Measurements from ENCODE around the gene ARHGEF12. TPM values are rescaled to one million over a fixed set of nuclear protein-coding genes. Genes with fewer than 3 reads are reported as not detected.

The ARHGEF12 gene
- total and polyA plus RNA-seq, 5 donors from 2014 or later: 3.2 to 29.7 (median 6.3) TPM

GRCh38 chr11:120441592-120441991 lies 105.4 kb downstream of the ARHGEF12 start:
- H3K4me1 ChIP-seq (ENCODE audit: control insufficient read depth, insufficient read depth, low read length, poor library complexity, severe bottlenecking): no peaks in the 10 kb centered on the region

DNA sequence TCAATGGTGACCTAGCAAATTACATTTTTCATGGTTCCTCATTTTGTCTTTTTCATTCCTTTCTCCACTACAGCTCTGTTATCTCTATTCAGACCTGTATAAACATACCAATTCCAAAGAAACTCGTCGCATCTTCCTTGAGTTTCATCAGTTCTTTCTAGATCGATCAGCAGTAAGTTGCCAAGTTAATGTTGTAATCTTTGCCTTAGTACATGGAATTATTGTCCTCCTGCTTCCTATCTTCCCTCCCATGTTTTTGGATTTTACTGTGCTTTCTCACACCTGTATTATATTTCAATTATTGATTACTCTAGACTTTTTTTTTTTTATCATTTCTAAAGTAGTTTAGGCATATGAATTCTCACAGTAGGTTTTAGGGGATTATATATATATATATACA lies 105.8 kb downstream of the ARHGEF12 start:
- H3K36me3 Mint-ChIP-seq: peaks cover 23% of the 10 kb centered on the region

More at GRCh38 chr11:120441592-120441991, 105.4 kb downstream of the ARHGEF12 start:
- Histone ChIP-seq H3K9me3 (ENCODE audit: control insufficient read depth in 2 of 2, low read length in 2 of 2) (no peaks in the 10 kb centered on the region), H3K36me3 (ENCODE audit: control insufficient read depth, insufficient read depth, low read length) (peaks cover 24% of the 10 kb centered on the region), H3K27ac (ENCODE audit: insufficient read depth, low read length, poor library complexity, severe bottlenecking) (no peak overlapping the region), H3K27me3 (ENCODE audit: control insufficient read depth, insufficient read depth, low read length) (no peaks in the 10 kb centered on the region), H3K4me3 (ENCODE audit: low read depth, low read length) (no peak overlapping the region)
- ATAC-seq (ENCODE audit: low read depth in 2 of 2): no peak
- Mint-ChIP-seq H3K9me3 (no peaks in the 10 kb centered on the region), H3K27me3 (no peaks in the 10 kb centered on the region), H3K4me3 (no peak overlapping the region), H3K4me1 (peaks cover 0 to 6% (median 0%) of the 10 kb centered on the region in 4 donors), H3K36me3 (peaks cover 19% of the 10 kb centered on the region), H3K27ac (no peak overlapping the region)
- DNase-seq: no peak

DNA sequence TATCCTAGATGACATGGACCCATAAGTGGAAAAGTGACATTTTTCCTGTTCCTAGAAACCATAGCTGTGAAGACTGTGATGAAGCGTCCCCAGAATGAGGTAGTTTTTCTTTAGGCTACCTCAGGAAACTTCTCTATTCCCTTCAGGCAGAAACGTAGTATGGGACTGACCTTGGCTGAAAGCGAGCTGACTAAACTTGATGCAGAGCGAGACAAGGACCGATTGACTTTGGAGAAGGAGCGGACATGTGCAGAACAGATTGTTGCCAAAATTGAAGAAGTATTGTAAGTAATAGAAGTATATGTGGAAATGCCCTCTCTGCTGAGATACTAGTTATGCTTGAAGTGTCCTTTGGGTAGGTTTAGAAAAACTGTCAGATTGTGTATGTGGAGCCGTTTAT lies 110.6 kb downstream of the ARHGEF12 start:
- H3K4me3 ChIP-seq (ENCODE audit: low read depth, low read length): no peak overlapping the region
- no peak overlapping the region for H3K27ac ChIP-seq (ENCODE audit: insufficient read depth, low read length, poor library complexity, severe bottlenecking)
- Mint-ChIP-seq H3K4me1 (peaks cover 0 to 6% (median 0%) of the 10 kb centered on the region in 4 donors), H3K9me3 (peaks cover 0 to 1% (median 0%) of the 10 kb centered on the region in 7 donors), H3K27me3 (no peaks in the 10 kb centered on the region), H3K4me3 (no peak overlapping the region), H3K27ac (no peak overlapping the region), H3K36me3 (peaks cover 33% of the 10 kb centered on the region)
- ATAC-seq (ENCODE audit: low read depth in 2 of 2) (no peak), DNase-seq (no peak)
- no peaks in the 10 kb centered on the region for H3K4me1 ChIP-seq (ENCODE audit: control insufficient read depth, insufficient read depth, low read length, poor library complexity, severe bottlenecking)
- H3K27me3 ChIP-seq (ENCODE audit: control insufficient read depth, insufficient read depth, low read length): no peaks in the 10 kb centered on the region
- peaks cover 47% of the 10 kb centered on the region for H3K36me3 ChIP-seq (ENCODE audit: control insufficient read depth, insufficient read depth, low read length)
- no peaks in the 10 kb centered on the region for H3K9me3 ChIP-seq (ENCODE audit: control insufficient read depth in 2 of 2, low read length in 2 of 2)

More for the DNA sequence above, 105.8 kb downstream of the ARHGEF12 start:
- H3K4me3 Mint-ChIP-seq: no peak overlapping the region
- Histone ChIP-seq H3K36me3 (ENCODE audit: control insufficient read depth, insufficient read depth, low read length) (peaks cover 28% of the 10 kb centered on the region), H3K27me3 (ENCODE audit: control insufficient read depth, insufficient read depth, low read length) (no peaks in the 10 kb centered on the region), H3K9me3 (ENCODE audit: control insufficient read depth in 2 of 2, low read length in 2 of 2) (no peaks in the 10 kb centered on the region), H3K4me1 (ENCODE audit: control insufficient read depth, insufficient read depth, low read length, poor library complexity, severe bottlenecking) (no peaks in the 10 kb centered on the region), H3K4me3 (ENCODE audit: low read depth, low read length) (no peak overlapping the region), H3K27ac (ENCODE audit: insufficient read depth, low read length, poor library complexity, severe bottlenecking) (no peak overlapping the region)
- no peak overlapping the region for H3K27ac Mint-ChIP-seq
- H3K4me1 Mint-ChIP-seq: peaks cover 0 to 6% (median 0%) of the 10 kb centered on the region in 4 donors
- ATAC-seq (ENCODE audit: low read depth in 2 of 2) (no peak), DNase-seq (no peak)
- H3K9me3 Mint-ChIP-seq: no peaks in the 10 kb centered on the region
- no peaks in the 10 kb centered on the region for H3K27me3 Mint-ChIP-seq

- no peaks in the 10 kb centered on the region for H3K4me1 ChIP-seq (ENCODE audit: control insufficient read depth, insufficient read depth, low read length, poor library complexity, severe bottlenecking)
- H3K4me3 Mint-ChIP-seq: no peak overlapping the region
- ATAC-seq (ENCODE audit: low read depth in 2 of 2): no peak
- H3K4me1 Mint-ChIP-seq: peaks cover 0 to 8% (median under 1%) of the 10 kb centered on the region in 4 donors
- H3K9me3 Mint-ChIP-seq: peaks cover 0 to 1% (median 0%) of the 10 kb centered on the region in 7 donors
- no peak overlapping the region for H3K4me3 ChIP-seq (ENCODE audit: low read depth, low read length)
- H3K27ac Mint-ChIP-seq: no peak overlapping the region
- H3K36me3 ChIP-seq (ENCODE audit: control insufficient read depth, insufficient read depth, low read length): peaks cover 43% of the 10 kb centered on the region
- H3K27ac ChIP-seq (ENCODE audit: insufficient read depth, low read length, poor library complexity, severe bottlenecking): no peak overlapping the region
- no peak for DNase-seq
- H3K27me3 ChIP-seq (ENCODE audit: control insufficient read depth, insufficient read depth, low read length): no peaks in the 10 kb centered on the region
- no peaks in the 10 kb centered on the region for H3K9me3 ChIP-seq (ENCODE audit: control insufficient read depth in 2 of 2, low read length in 2 of 2)
- H3K27me3 Mint-ChIP-seq: no peaks in the 10 kb centered on the region
- H3K36me3 Mint-ChIP-seq: peaks cover 30% of the 10 kb centered on the region
Observed at GRCh38 chr11:120448240-120448639, 112.0 kb downstream of the ARHGEF12 start.

DNA sequence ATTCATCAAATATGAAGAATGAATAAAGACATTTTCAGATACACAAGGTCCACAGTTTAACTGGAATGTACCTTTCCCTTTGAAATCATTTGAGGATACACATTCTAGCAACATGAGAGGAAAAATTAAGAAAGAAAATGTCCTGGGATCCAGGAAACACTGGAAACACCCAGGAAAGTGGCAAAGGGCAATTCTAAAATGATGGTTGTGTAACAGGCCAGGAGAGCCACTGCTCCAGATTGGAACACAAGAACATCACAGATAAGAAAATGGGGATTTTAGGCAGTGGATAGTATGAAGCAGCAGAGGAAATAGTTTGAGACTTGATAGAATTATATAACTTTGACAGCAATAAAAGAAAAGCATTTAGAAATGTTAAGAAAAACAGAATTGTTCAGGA lies 119.3 kb downstream of the ARHGEF12 start:
- no peak for ATAC-seq (ENCODE audit: low read depth in 2 of 2)
- H3K36me3 Mint-ChIP-seq: peaks cover 24% of the 10 kb centered on the region
- peaks cover 0 to 1% (median 0%) of the 10 kb centered on the region in 7 donors for H3K9me3 Mint-ChIP-seq

GRCh38 chr11:120457996-120458395 lies 121.8 kb downstream of the ARHGEF12 start:
- H3K4me1 ChIP-seq (ENCODE audit: control insufficient read depth, insufficient read depth, low read length, poor library complexity, severe bottlenecking): no peaks in the 10 kb centered on the region
- no peak overlapping the region for H3K4me3 ChIP-seq (ENCODE audit: low read depth, low read length)
- H3K9me3 ChIP-seq (ENCODE audit: control insufficient read depth in 2 of 2, low read length in 2 of 2): no peaks in the 10 kb centered on the region
- Mint-ChIP-seq H3K27ac (no peak overlapping the region), H3K36me3 (peaks cover 29% of the 10 kb centered on the region), H3K4me3 (no peak overlapping the region), H3K9me3 (no peaks in the 10 kb centered on the region), H3K4me1 (peaks cover 0 to 7% (median 3%) of the 10 kb centered on the region in 4 donors), H3K27me3 (no peaks in the 10 kb centered on the region)
- ATAC-seq (ENCODE audit: low read depth in 2 of 2): no peak
- no peaks in the 10 kb centered on the region for H3K27me3 ChIP-seq (ENCODE audit: control insufficient read depth, insufficient read depth, low read length)
- H3K36me3 ChIP-seq (ENCODE audit: control insufficient read depth, insufficient read depth, low read length): peaks cover 41% of the 10 kb centered on the region
- no peak for DNase-seq
- H3K27ac ChIP-seq (ENCODE audit: insufficient read depth, low read length, poor library complexity, severe bottlenecking): no peak overlapping the region

More for the DNA sequence above, 119.3 kb downstream of the ARHGEF12 start:
- Mint-ChIP-seq H3K4me3 (no peak overlapping the region), H3K27ac (no peak overlapping the region), H3K27me3 (no peaks in the 10 kb centered on the region), H3K4me1 (peaks cover 0 to 13% (median 3%) of the 10 kb centered on the region in 4 donors)
- H3K4me3 ChIP-seq (ENCODE audit: low read depth, low read length): no peak overlapping the region
- H3K27me3 ChIP-seq (ENCODE audit: control insufficient read depth, insufficient read depth, low read length): no peaks in the 10 kb centered on the region
- no peak for DNase-seq
- H3K4me1 ChIP-seq (ENCODE audit: control insufficient read depth, insufficient read depth, low read length, poor library complexity, severe bottlenecking): no peaks in the 10 kb centered on the region
- no peak overlapping the region for H3K27ac ChIP-seq (ENCODE audit: insufficient read depth, low read length, poor library complexity, severe bottlenecking)
- no peaks in the 10 kb centered on the region for H3K9me3 ChIP-seq (ENCODE audit: control insufficient read depth in 2 of 2, low read length in 2 of 2)
- H3K36me3 ChIP-seq (ENCODE audit: control insufficient read depth, insufficient read depth, low read length): peaks cover 31% of the 10 kb centered on the region

- no peaks in the 10 kb centered on the region for H3K4me1 Mint-ChIP-seq
- peaks cover 43% of the 10 kb centered on the region for H3K36me3 ChIP-seq (ENCODE audit: control insufficient read depth, insufficient read depth, low read length)
- no peaks in the 10 kb centered on the region for H3K27me3 Mint-ChIP-seq
- H3K36me3 Mint-ChIP-seq: peaks cover 44% of the 10 kb centered on the region
- DNase-seq (no peak), ATAC-seq (ENCODE audit: low read depth in 2 of 2) (no peak)
- no peak overlapping the region for H3K4me3 Mint-ChIP-seq
- no peaks in the 10 kb centered on the region for H3K27me3 ChIP-seq (ENCODE audit: control insufficient read depth, insufficient read depth, low read length)
- no peaks in the 10 kb centered on the region for H3K9me3 ChIP-seq (ENCODE audit: control insufficient read depth in 2 of 2, low read length in 2 of 2)
- no peak overlapping the region for H3K27ac ChIP-seq (ENCODE audit: insufficient read depth, low read length, poor library complexity, severe bottlenecking)
- no peaks in the 10 kb centered on the region for H3K4me1 ChIP-seq (ENCODE audit: control insufficient read depth, insufficient read depth, low read length, poor library complexity, severe bottlenecking)
- no peak overlapping the region for H3K27ac Mint-ChIP-seq
- H3K4me3 ChIP-seq (ENCODE audit: low read depth, low read length): no peak overlapping the region
- no peaks in the 10 kb centered on the region for H3K9me3 Mint-ChIP-seq
Observed at GRCh38 chr11:120462825-120463224, 126.6 kb downstream of the ARHGEF12 start.

GRCh38 chr11:120465921-120466534 lies 129.8 kb downstream of the ARHGEF12 start:
- H3K4me1 ChIP-seq (ENCODE audit: control insufficient read depth, insufficient read depth, low read length, poor library complexity, severe bottlenecking): no peaks in the 10 kb centered on the region
- H3K4me3 ChIP-seq (ENCODE audit: low read depth, low read length): no peak overlapping the region
- no peak overlapping the region for H3K27ac Mint-ChIP-seq
- peaks cover 31% of the 10 kb centered on the region for H3K36me3 ChIP-seq (ENCODE audit: control insufficient read depth, insufficient read depth, low read length)
- ATAC-seq (ENCODE audit: low read depth in 2 of 2) (no peak), DNase-seq (no peak)
- peaks cover 40% of the 10 kb centered on the region for H3K36me3 Mint-ChIP-seq
- H3K9me3 ChIP-seq (ENCODE audit: control insufficient read depth in 2 of 2, low read length in 2 of 2): no peaks in the 10 kb centered on the region
- no peak overlapping the region for H3K27ac ChIP-seq (ENCODE audit: insufficient read depth, low read length, poor library complexity, severe bottlenecking)
- no peaks in the 10 kb centered on the region for H3K27me3 ChIP-seq (ENCODE audit: control insufficient read depth, insufficient read depth, low read length)
- no peak overlapping the region for H3K4me3 Mint-ChIP-seq
- H3K27me3 Mint-ChIP-seq: no peaks in the 10 kb centered on the region
- H3K4me1 Mint-ChIP-seq: no peaks in the 10 kb centered on the region
- H3K9me3 Mint-ChIP-seq: no peaks in the 10 kb centered on the region

Measured in CD4-positive, CD25-positive, alpha-beta regulatory T cell (primary cell).